ENCODE measurements around the gene FBXL22.
A peak's percentile ranks its signal among the peaks of the same experiment; 100 is the strongest.

Gene FBXL22

GRCh38 chr15:63601704-63602185, 4.6 kb downstream of the FBXL22 start:
- Histone ChIP-seq H4K20me1 (ENCODE audit: control insufficient read depth, insufficient read depth, low read depth, low read length) (no peaks in the 10 kb centered on the region), H3K27me3 (ENCODE audit: control insufficient read depth, low read length) (no peaks in the 10 kb centered on the region), H3K9me3 (ENCODE audit: control insufficient read depth, insufficient read depth, low read length) (no peaks in the 10 kb centered on the region), H3K4me3 (ENCODE audit: low read length) (peak overlapping the region; percentile 82), H3K36me3 (ENCODE audit: control insufficient read depth, low read length) (no peaks in the 10 kb centered on the region), H3K4me1 (ENCODE audit: control insufficient read depth, low read length) (peaks cover 64% of the 10 kb centered on the region), H3K9me2 (replicated peaks; ENCODE audit: control insufficient read depth, low read length) (no peaks in the 10 kb centered on the region), H3F3A (ENCODE audit: control insufficient read depth, insufficient read depth) (peaks cover 22% of the 10 kb centered on the region), H3K79me2 (ENCODE audit: control insufficient read depth, low read length) (peaks cover 6% of the 10 kb centered on the region), H3K27ac (ENCODE audit: low read depth, low read length) (no peak overlapping the region), H3K4me2 (ENCODE audit: low read length) (peak overlapping the region; percentile 99)
- no peak for TF ChIP-seq CTCF (IDR thresholded peaks at IDR 0.05; ENCODE audit: low read depth, low read length, poor library complexity, severe bottlenecking)
- no peak for TF ChIP-seq EZH2phosphoT487 (IDR thresholded peaks at IDR 0.05; ENCODE audit: borderline replicate concordance, low read length)

- no peak for TF ChIP-seq EZH2phosphoT487 (IDR thresholded peaks at IDR 0.05; ENCODE audit: borderline replicate concordance, low read length)
- no peaks in the 10 kb centered on the region for H3K9me2 ChIP-seq (replicated peaks; ENCODE audit: control insufficient read depth, low read length)
- no peaks in the 10 kb centered on the region for H3K9me3 ChIP-seq (ENCODE audit: control insufficient read depth, insufficient read depth, low read length)
- no peak overlapping the region for H3K27ac ChIP-seq (ENCODE audit: low read depth, low read length)
- H3K4me2 ChIP-seq (ENCODE audit: low read length) = peak overlapping the region; percentile 99
- no peaks in the 10 kb centered on the region; the same call in 1 of the 2 replicates for H3K36me3 ChIP-seq (ENCODE audit: control insufficient read depth, low read length)
- H3K79me2 ChIP-seq (ENCODE audit: control insufficient read depth, low read length) = peaks cover 6% of the 10 kb centered on the region
- H4K20me1 ChIP-seq (ENCODE audit: control insufficient read depth, insufficient read depth, low read depth, low read length) = no peaks in the 10 kb centered on the region
- H3K4me3 ChIP-seq (ENCODE audit: low read length) = no peak overlapping the region
- peaks cover 22% of the 10 kb centered on the region for H3F3A ChIP-seq (ENCODE audit: control insufficient read depth, insufficient read depth)
- H3K27me3 ChIP-seq (ENCODE audit: control insufficient read depth, low read length) = no peaks in the 10 kb centered on the region
- H3K4me1 ChIP-seq (ENCODE audit: control insufficient read depth, low read length) = peaks cover 64% of the 10 kb centered on the region
Observed at GRCh38 chr15:63602595-63602994, 5.4 kb downstream of the FBXL22 start.

- Histone ChIP-seq H3K4me1 (ENCODE audit: control insufficient read depth, low read length) (peaks cover 64% of the 10 kb centered on the region), H3K27ac (ENCODE audit: low read depth, low read length) (no peak overlapping the region), H3K4me3 (ENCODE audit: low read length) (peak overlapping the region; percentile 1; the same call in 1 of the 2 replicates), H3K79me2 (ENCODE audit: control insufficient read depth, low read length) (peaks cover 6% of the 10 kb centered on the region), H3K27me3 (ENCODE audit: control insufficient read depth, low read length) (no peaks in the 10 kb centered on the region), H3K36me3 (ENCODE audit: control insufficient read depth, low read length) (peaks cover 9% of the 10 kb centered on the region), H3K9me2 (replicated peaks; ENCODE audit: control insufficient read depth, low read length) (no peaks in the 10 kb centered on the region), H3F3A (ENCODE audit: control insufficient read depth, insufficient read depth) (peaks cover 18% of the 10 kb centered on the region), H4K20me1 (ENCODE audit: control insufficient read depth, insufficient read depth, low read depth, low read length) (no peaks in the 10 kb centered on the region), H3K4me2 (ENCODE audit: low read length) (peak overlapping the region; percentile 99), H3K9me3 (ENCODE audit: control insufficient read depth, insufficient read depth, low read length) (no peaks in the 10 kb centered on the region)
- TF ChIP-seq EZH2phosphoT487 (IDR thresholded peaks at IDR 0.05; ENCODE audit: borderline replicate concordance, low read length) = no peak
- no peak for TF ChIP-seq CTCF (IDR thresholded peaks at IDR 0.05; ENCODE audit: low read depth, low read length, poor library complexity, severe bottlenecking)
Observed at GRCh38 chr15:63603516-63603915, 6.3 kb downstream of the FBXL22 start.

GRCh38 chr15:63604281-63604680, 7.1 kb downstream of the FBXL22 start:
- no peak for TF ChIP-seq CTCF (IDR thresholded peaks at IDR 0.05; ENCODE audit: low read depth, low read length, poor library complexity, severe bottlenecking)
- no peak for TF ChIP-seq EZH2phosphoT487 (IDR thresholded peaks at IDR 0.05; ENCODE audit: borderline replicate concordance, low read length)
- Histone ChIP-seq H3K9me3 (ENCODE audit: control insufficient read depth, insufficient read depth, low read length) (no peaks in the 10 kb centered on the region), H3F3A (ENCODE audit: control insufficient read depth, insufficient read depth) (peaks cover 11% of the 10 kb centered on the region), H4K20me1 (ENCODE audit: control insufficient read depth, insufficient read depth, low read depth, low read length) (no peaks in the 10 kb centered on the region), H3K79me2 (ENCODE audit: control insufficient read depth, low read length) (peaks cover 6% of the 10 kb centered on the region), H3K4me1 (ENCODE audit: control insufficient read depth, low read length) (peaks cover 57% of the 10 kb centered on the region), H3K4me2 (ENCODE audit: low read length) (no peak overlapping the region), H3K4me3 (ENCODE audit: low read length) (no peak overlapping the region), H3K36me3 (ENCODE audit: control insufficient read depth, low read length) (peaks cover 16% of the 10 kb centered on the region), H3K27ac (ENCODE audit: low read depth, low read length) (no peak overlapping the region), H3K9me2 (replicated peaks; ENCODE audit: control insufficient read depth, low read length) (no peaks in the 10 kb centered on the region), H3K27me3 (ENCODE audit: control insufficient read depth, low read length) (no peaks in the 10 kb centered on the region)

All from DOHH2 (cell line).